A673 (cell line): ENCODE results near the gene GNG4.

Experiments used
- CTCF ChIP-seq: fragments of 300-800, 200-600 bp; sonication (generic); conservative IDR thresholded peaks from 2 replicates; pipeline ENCODE4 v1.5.1; 2017; ENCODE audit warnings: low read depth, mild to moderate bottlenecking, antibody characterized with exemption, low read length, moderate library complexity, mixed read lengths
- EZH2 ChIP-seq: fragments of 200-600 bp; sonication (generic); IDR thresholded peaks from 2 replicates; pipeline ENCODE4 v1.6.1; 2017; ENCODE audit warnings: borderline replicate concordance, low read depth, mild to moderate bottlenecking, mixed read lengths, antibody characterized with exemption, low read length; ENCODE audit not compliant: poor library complexity, severe bottlenecking

GRCh38 chr1:235622936-235623779 is 26.4 kb downstream of the GNG4 start:
- TF ChIP-seq CTCF (no peak), EZH2 (no peak)
